GM11168 (cell line): ENCODE measurements around the gene NUB1.

Source experiments
- in situ Hi-C: fragments of 300-500 bp; cut with MboI; formaldehyde crosslinking; loops from one replicate; pipeline ENCODE4 v1.12.0; 2022; ENCODE audit warnings: low sequenced_read_pairs; ENCODE audit not compliant: unreplicated experiment

The NUB1 gene

DNA sequence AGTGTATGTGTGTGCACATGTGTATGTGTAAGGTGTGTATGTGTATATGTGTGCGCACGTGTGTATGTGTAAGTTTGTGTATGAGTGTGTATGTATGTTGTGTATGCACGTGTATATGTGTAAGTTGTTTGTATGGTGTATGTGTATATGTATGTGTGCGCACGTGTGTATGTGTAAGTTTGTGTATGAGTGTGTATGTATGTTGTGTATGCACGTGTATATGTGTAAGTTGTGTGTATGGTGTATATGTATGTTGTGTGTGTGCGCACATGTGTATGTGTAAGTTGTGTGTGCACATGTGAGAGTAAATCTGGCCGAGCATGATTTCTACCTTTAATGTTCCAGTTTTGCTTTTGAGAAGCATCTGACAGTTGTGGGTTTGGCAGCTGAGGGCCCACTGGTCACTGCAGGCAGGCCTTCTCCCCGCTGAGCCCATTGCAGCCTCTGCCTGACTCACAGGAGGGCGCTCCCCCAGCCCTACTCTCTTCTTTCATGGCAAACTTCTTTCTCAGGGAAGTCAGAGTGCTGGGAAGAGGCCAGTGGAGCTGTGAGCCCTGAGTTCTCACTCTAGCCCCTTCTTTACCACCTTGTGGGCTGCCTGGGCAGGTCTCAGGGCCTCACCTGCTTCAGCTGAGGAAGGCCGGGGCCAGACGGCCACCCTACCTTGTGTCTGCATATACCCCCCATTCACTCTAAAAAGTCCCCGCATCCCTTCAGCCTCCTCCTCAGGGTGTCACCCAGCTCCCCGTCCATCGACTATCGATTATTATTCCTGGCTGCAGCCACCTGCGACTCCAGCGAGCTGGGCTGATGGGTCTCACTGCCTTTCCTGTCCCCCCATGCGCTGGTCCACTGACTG lies 57.1 kb downstream of the NUB1 start:
- in situ Hi-C loops: no loop called here

DNA sequence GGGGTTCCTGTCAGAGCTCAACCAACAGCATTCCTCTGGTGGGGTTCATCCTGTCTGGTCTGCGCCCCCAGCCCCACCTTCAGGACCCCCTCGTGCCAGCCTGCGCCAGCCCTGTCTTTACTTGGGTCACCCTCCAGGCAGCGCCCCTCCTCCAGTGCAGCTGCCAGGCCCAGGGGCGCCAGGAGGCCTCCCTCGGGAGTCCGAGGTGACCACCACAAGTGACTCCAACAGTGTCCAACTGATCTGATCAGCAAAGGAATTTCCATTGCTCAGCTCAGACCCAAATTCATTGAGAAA lies 57.6 kb downstream of the NUB1 start:
- in situ Hi-C loops: no loop called here

DNA sequence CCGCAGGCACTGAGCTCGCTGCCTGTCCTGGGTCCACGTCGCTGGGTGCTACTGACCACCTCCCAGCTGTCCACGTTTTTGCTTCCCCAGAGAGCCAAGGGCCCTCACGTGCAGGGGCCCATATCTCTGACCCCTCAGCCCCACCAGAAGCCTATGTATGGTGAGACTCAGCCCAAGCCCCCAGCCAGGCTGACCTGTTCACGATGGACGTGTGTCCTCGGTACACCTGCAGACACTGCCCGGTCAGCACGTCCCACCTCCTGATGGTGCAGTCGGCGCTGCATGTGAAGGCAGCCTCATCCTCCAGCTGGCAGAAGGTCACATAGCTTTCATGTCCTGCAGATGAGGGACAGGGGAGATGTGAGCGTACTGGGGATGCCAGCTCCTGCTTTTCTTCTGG lies 58.3 kb downstream of the NUB1 start:
- in situ Hi-C loops: no loop called here

DNA sequence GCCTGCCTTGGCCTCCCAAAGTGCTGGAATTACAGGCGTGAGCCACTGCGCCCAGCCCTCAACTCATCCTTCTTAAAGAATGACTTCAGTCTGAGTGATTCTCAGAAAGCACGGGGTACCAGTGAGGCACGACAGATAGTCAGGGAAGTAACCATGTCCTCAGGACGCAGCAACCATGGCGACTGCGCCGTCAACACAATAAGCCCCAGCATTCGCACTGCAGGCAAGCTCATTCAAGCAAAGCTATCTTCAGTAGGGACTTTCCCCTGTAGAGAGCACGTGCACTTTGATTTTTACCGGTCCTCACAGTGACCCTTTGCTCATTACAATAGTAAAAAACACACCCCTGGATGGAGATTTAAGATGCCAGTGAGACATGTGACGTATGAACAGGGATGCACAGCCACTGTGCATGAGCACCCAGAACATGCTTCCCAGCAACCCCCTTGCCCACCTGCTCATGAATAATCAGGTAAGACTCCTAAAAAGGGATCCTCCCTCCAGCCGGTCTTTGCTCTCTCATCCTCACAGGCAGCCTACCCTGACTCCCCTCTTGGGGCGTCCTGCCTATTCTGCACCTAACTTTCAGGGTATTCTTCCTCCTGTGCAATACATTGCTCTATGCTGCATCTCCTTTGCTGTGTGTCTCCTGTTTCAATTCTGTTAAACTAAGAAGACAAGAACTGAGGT lies 59.2 kb downstream of the NUB1 start:
- in situ Hi-C loops: no loop called here

DNA sequence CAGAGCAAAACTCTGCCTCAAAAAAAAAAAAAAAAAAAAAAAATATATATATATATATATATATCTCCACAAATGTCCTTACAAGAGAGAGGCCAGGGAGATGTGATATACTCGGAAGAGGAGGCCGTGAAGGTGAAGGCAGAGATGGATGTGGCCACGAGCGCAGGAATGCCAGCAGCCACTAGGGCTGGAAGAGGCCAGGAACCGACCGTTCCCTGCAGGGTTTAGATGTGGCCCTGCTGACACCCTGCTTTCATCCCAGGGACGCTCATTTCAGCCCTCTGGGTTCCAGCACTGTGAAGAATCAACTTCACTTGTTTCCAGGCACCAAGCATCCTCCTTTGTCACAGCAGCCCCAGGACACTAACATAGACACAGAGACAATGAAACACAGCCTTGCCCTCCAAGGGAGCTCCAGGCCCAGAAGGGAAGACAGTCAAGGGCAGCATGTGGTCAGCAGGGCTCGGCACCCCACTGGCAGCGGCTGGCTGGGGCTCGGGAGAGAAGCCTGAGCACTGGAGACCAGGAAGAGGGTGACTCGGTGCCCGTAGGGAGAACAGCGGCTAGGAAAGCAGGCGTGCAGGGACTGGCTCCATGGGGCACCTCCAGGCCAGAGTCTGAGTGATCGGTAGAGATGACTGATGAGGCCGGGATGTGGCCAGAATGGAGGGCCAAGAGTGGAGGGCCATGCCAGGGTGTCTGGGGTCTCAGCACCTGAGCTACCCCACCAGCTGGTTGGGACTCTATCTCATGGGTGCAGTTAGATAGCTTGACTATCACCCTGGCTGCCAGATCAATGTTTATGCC lies 60.6 kb downstream of the NUB1 start:
- in situ Hi-C loops: no loop called here

DNA sequence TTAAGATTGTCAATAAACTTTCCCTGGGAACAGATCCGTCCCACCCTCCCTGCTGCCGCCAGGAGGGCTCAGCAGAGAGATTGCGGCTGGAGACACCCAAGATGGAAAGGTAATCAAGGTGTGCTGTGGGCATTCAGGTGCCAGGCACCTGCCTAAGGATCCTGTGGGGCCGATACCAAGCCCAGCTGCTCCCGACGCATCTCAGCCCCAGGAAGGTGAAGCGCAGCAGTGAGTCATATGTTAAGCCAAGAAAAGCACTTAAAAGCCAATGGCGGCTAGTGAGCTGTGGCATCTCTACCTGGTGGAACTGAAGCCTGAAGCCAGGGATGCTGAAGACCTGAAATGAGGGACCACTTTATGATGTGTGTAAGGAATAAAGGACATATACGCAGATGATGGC lies 62.2 kb downstream of the NUB1 start:
- in situ Hi-C loops: no loop called here

DNA sequence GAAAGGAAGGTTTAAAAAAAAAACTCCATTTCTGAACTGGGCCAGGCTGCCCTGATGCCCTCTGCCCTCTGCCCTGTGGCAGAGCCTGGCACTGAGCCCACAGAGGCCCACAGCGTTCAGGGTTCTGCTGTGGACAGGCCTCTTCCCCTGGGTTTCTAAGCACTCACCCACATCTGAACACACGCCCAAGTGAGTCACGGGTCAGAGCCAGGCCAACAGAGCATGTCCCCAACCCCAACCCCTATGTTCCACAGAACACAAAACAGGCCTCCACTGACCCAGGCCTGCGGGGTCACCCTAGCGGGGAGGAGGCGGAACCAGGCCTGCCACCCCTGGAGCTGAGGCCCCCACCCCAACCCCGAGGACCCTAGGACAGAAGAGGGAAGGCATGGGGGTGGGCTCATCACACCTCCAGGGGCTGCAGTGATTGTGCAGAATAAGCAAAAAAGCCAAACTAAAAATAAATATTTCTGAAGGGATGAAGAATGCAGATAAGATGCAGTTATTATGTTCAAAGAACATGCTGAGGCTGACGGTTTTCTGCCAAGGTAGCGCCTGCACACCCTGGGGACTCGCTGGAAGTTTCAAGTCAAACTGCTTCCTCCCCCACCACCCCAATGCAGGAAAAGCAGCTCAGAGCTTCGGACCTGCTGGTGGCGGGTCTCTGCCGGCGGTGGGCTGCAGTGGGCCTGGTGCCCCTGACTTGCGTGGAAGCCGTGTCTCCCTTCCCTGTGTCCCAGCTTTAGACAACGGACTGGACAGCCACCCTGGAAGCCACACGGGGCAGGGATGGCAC lies 62.8 kb downstream of the NUB1 start:
- in situ Hi-C loops: no loop called here

DNA sequence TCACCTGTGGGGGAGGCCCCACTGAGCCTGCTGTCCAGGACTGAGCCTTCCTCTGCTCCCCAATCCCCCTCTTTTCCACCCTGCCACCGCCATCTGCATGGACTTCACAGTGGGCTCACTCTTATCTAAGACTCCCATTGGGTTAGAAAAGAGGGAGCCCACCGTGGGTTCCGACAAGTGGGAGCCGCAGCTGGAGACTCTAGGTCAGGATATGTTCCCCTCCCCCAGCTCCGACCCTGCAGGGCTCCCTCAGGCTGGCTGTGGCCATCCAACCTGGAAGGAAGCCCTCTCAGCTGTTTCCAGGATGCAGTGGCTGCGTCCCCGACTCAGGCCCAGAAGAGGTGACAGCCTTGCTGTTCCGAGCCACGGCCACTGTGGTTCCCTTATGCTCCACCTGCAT lies 63.4 kb downstream of the NUB1 start:
- in situ Hi-C loops: no loop called here

DNA sequence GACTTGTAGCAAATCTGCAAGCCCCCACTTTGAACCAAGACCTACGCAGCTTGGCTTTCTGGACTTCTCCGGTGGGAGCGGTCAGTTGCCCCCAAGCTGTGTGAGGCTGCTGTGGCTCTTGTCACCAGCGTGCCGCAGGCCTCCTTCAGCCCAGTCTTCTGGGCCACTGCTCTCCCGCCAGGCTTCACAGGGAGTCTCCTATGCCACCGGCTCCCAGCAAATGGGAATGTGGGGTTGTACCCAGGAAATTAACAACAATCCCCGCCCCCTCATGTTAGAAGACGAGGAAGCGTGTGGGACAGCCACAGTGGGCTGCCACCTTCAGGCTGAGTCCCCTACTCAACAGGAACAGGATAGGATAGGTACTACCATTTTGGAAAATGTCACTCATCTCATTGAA lies 64.0 kb downstream of the NUB1 start:
- in situ Hi-C loops: no loop called here

DNA sequence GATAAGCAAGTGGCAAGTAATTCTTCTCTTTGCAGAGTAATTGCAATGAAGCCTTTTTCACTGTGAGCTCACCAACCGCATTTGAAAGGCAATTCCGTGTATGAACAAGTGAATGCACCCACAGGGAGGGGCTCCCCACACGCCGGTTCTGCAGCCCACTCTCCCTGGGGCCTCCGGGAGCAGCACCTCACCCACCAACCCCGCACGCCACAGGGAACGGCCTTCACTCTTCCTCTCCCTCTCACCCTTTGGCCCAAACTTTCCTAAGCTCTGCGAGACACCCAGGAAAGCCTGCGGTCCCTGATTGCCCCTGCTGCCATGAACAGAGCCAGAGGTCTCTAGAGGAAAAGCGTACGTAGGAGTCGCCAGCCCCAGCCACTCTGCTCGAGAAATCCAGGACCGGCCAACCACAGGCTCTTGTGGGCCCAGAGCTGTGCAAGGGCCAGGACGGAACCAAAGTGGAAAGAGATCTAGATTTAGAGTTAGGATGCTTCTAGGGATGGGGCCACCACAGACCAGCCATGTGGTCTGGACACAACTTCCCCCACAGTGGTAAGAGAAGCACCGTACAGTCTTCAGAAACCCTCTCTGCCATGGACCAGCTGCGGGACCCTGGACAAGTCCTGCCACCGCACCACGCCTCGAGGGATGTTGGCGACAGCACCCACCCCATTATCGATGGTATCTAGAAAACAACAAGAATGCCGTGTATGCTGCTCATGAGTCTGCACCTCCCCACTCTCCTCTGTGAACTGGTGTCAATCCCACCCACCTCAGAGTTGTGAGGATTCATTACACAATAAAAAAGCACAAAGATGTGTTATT lies 64.7 kb downstream of the NUB1 start:
- in situ Hi-C loops: no loop called here

DNA sequence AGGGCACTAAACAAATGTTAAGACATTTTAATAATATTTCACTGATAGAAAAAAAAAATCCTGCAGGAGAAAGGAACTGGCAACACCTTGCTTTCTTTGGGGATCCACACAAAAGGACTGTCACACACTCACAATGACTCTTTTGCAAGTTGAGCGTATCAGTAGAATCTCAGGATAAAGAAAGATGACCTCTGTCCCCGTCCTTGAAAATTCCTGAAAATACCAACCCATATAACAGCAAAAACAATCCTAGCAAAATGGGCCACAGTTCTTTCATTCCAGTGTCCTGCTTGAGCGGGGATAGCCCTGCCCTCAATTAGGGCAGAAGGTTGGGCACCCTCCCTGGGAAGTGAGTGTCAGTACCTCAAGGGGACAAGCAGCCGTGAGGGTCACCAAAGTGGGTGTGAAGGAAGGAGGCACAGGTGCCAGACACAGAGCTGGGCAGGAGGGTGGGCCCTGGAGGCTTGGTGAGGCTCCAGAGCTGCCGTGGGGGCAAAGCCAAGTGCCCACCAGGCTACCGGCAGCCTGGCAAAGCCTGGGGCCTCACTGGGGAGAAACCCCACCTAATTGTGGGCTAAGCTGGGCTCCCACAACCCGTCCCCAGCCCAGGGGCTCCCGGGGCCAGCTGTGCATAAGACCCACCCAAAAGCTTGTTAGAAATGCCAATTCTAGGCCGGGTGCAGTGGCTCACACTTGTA lies 65.4 kb downstream of the NUB1 start:
- in situ Hi-C loops: no loop called here

DNA sequence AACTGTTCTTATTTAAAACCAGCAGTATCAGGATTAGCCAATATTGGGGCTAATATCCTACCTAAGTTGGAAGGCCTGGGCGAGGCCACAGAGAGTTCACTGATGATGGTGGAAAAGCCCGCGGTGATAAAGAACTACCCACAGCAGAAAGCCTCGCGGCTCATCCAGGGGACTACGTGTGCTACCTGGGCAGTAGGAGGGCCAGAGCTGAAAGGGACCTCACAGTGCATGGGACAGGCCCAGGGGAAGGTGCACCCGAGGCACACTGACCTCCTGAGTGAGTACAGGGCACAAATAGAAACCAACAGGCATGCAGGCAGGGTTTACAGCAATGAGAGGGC lies 66.9 kb downstream of the NUB1 start:
- in situ Hi-C loops: no loop called here

DNA sequence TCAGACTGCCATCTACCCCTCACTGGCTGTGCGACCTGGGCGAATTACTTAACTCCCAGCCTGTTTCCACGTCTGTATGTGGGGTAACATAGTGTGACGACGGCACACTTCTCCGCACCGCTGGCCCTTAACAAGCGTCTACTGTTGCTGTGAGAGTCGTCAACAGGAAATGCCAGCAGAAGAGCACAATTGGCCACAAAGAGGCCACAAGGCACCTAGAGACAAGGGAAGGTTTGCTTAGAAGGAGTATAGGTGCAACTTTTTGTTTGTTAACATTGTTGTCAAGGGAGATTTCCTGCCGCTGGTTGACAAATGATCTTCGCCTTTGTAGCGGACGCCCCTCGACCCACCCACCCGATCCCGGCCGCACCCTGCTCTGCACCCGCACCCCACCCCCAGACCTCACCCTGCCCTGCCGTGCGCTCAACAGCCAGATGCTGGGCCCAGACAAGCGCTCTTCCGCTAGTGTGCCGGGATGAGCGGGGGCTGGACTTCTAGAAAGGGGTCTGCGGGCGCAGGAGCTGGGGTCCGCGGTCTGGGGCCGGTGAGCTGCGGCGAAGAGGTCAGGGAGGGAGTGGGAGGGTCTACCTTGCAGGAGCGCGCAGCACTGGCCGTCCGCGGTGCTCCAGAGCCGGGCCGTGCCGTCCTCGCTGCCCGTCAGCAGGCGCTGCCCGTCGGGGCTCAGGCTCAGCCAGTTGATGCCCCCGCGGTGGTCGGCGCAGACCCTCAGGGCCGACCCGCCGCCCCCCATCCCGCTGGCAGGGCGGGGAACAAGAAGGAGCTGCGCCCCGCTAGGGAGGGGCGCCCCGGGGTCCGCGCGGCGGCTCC lies 67.4 kb downstream of the NUB1 start:
- in situ Hi-C loops: no loop called here

DNA sequence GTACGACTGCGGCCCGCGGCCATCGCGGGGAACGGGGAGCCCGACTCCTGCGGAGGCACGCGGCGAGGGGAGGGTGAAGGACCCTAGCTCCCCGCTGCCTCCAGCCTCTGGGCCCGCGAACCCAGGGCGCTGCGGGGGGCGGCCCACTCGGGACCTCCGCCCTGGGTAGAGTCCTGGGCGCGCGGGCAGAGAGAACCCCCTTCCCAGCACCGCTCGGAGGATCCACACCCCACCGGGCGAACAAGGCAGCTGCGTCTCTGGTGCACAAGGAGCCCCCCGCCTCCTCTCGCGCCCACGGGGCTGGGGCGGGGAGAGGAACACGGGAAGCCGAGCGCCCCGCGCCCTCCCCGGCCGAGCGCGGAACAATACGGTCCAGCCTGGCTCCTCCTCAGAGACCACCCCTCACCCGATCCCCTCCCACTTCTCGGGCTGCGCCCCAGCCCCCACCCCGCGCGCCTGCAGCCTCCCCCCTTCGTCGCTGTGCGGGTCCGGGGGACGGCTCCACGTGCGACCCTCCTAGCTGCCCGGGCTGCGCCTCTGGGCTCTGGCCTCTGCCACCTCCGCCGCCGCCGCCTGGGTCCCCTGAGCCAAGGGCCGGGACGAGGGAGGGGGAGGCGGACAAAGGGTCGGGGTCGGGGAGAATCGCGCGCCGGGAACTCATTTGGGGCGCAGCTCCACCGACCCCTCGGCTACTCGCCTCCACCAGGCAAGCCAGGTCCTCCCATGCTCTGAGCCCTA lies 68.2 kb downstream of the NUB1 start, which contains the start of gene WDR86:
Gene WDR86, minus strand, starts transcription at position 372 of the 738 bp plus-strand sequence. CDS start 449 bp downstream, outside the sequence.
- in situ Hi-C loops: no loop called here

DNA sequence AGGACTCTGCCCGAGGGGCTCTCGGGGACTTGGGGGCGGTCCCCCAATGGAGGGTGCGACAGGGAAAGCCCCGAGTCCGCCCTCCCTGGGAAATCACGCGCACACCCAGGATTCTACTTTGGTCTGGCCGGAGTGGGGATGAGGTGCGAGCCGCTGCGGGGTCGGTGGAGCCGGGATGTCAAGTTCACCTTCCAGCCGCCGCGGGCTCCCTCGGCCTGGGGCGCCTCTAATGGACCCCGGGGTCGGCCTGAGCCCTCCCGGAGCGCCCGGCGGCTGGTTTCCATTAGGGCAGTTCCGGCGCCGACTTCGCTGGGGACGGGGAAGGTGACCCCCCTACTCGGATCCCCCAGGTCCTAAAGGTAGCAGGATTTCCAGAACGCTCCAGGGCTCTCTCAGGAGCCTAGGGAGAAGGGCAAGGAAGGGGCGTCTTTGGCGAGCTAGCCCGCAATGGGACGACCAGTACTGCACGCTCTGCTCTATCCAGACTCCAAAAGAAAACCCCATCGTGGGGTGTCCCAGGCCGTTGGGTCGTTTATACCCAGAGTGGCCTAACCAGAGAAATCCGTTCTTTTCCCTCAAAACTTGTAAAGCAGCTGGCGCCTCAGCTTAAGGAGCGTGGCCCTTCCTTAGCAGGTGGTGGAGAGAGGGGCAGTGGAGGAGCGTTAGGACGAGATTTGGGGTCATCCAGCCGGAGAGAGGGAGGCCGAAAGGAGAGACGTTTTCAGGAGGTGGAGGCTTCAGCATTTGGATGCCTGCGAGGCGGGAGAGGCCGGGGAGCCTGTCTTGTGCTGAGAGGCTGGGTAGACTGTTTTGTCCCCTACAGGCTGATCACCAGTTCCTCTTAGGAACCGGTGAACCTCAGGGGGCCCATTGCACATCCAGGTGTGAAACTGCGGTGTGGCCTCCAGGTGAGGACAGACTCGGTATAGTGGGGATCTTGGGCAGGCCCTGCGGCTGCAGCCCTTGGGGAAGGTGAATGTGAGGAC lies 69.1 kb downstream of the NUB1 start:
- in situ Hi-C loops: no loop called here

DNA sequence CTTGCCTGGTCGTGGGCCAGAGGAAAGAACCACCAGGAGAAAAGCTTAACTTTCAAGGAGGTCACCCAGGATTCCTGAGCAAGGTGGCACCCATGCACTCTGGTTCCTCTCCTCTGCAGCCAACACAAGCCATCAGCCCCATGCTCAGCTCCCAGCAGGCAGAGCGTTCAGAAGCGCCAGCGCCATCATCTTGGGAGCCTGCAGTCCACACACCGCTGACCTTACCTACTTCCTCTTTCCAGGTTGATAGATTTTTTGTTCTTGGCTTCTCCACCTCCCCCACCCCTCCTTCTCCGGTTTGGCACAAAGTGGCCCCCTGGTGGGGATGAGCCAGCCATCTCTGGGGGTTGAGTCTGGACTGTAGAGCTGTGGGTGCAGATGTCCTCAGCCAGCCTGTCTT lies 69.9 kb downstream of the NUB1 start:
- in situ Hi-C loops: no loop called here
